IgD-negative memory B cell (primary cell): Measurements from ENCODE around the gene GRAMD1B. TPM values are rescaled to one million over a fixed set of nuclear protein-coding genes. Genes with fewer than 3 reads are reported as not detected.
"Not testable (repeated sequence)": the region's sequence is repeated elsewhere in the genome, so short reads cannot be mapped to it uniquely, and the experiment has no call there.

Experiments
- H3K27ac Mint-ChIP-seq, 3 donors: one replicate each; pipeline ENCODE4 v1.8.0; 2020 to 2022; ENCODE audit warnings: mild to moderate bottlenecking in 3 of 3, mixed read lengths in 3 of 3, moderate library complexity in 1 of 3
- H3K27me3 Mint-ChIP-seq: one replicate; pipeline ENCODE4 v1.8.0; 2021; ENCODE audit warnings: mixed read lengths
- H3K36me3 Mint-ChIP-seq: one replicate; pipeline ENCODE4 v1.8.0; 2020; ENCODE audit warnings: mild to moderate bottlenecking, mixed read lengths
- H3K4me1 Mint-ChIP-seq, 3 donors: one replicate each; pipeline ENCODE4 v1.8.0; 2020 to 2022; ENCODE audit warnings: mixed read lengths in 3 of 3, mild to moderate bottlenecking in 1 of 3
- H3K4me3 Mint-ChIP-seq, 4 donors: one replicate each; pipeline ENCODE4 v1.8.0; 2020 to 2022; ENCODE audit warnings: mild to moderate bottlenecking in 4 of 4, mixed read lengths in 4 of 4, moderate library complexity in 3 of 4
- H3K9me3 Mint-ChIP-seq, 3 donors: one replicate each; pipeline ENCODE4 v1.8.0; 2020 to 2021; ENCODE audit warnings: mixed read lengths in 3 of 3, mild to moderate bottlenecking in 1 of 3
- polyA plus RNA-seq: library from polyadenylated mRNA; unstranded; fragments of 300-500 nt; fragmentation: Illumina TruSeq; gene quantifications from one replicate; pipeline ENCODE4 v1.2.3, GENCODE V29; 2021

Gene GRAMD1B
- polyA plus RNA-seq, 1 donor from 2014 or later, result not detected

DNA sequence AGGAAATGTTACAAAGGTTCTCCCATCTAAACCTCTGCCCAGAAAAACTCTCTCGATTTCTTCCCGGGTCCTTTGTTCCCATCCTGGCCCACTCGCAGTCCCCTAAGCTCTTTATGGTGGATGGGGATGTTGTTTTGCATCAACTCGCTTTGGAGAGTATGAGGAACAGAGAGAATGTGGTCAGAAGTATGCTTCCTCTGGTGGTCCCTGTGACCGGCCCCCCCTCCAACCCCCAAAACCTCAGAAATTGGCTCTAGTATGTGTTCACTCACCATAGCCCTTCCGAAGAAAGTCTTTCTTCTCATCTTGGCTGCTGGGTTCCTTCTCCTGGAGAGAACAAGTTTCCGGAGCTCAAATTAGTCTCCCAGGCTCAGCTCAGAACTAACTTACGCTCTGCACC is 54.4 kb downstream of the GRAMD1B start:
- H3K27me3 Mint-ChIP-seq, result peaks cover 35% of the 10 kb centered on the region
- H3K27ac Mint-ChIP-seq, result peak overlapping the region in 1 of 3 donors; percentile 75
- H3K9me3 Mint-ChIP-seq, result no peaks in the 10 kb centered on the region
- H3K36me3 Mint-ChIP-seq, result no peaks in the 10 kb centered on the region
- H3K4me1 Mint-ChIP-seq, result peaks cover 30 to 42% (median 31%) of the 10 kb centered on the region in 3 donors
- H3K4me3 Mint-ChIP-seq, result peak overlapping the region; percentile 0 to 78 (median 18)

DNA sequence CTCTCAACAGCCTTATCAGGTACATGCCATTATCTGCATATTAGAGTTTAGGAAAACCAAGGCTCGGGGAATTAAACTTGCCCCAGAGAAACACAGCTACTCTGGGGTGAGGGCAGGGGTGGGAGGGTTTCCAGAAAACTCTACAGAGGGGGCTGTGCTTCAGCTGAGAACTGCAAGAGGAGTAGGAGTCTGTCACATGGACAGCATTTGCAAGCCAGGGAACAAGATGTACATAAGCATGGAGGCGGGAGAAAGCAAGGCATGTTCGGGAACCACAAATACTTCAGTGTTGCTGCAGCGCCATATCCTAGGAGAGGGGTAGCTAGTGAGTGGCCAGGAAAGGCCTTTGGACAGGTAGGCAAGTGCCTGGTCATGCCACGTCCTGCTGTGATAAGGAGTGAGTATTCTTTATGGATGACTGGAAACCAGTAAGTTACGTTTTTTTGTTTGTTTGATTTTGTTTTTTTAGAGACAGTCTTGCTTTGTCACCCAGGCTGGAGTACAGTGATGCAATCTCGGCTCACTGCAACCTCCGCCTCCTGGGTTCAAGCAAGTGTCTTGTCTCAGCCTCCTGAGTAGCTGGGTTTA is 57.2 kb downstream of the GRAMD1B start:
- Mint-ChIP-seq H3K27ac (no peak overlapping the region), H3K4me3 (no peak overlapping the region), H3K4me1 (peaks cover 14 to 23% (median 15%) of the 10 kb centered on the region in 3 donors), H3K36me3 (no peaks in the 10 kb centered on the region), H3K27me3 (peaks cover 31% of the 10 kb centered on the region), H3K9me3 (no peaks in the 10 kb centered on the region)

DNA sequence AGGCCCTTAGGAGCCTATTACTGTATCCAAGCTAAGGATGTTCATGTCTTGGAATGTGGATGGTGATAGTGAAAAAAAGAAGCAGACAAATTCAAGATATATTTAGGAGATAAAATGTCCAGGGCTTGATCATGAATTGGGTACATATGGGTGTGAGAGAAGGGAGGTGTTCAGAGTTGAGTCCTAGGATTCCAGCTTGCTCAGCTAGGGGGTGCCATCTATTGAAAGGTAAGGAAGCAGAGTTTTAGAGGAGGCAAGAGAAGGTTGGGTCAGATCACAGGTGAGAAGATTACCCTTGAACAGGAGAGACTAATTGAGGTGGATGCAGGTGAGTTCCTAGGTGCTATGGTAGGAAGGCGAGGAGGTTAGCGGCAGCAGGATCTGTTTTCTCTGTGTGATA is 60.5 kb downstream of the GRAMD1B start:
- H3K36me3 Mint-ChIP-seq, result no peaks in the 10 kb centered on the region
- H3K27me3 Mint-ChIP-seq, result peaks cover 3% of the 10 kb centered on the region
- H3K4me3 Mint-ChIP-seq, result no peak overlapping the region
- H3K9me3 Mint-ChIP-seq, result no peaks in the 10 kb centered on the region
- peaks cover 0 to 2% (median 0%) of the 10 kb centered on the region in 3 donors for H3K4me1 Mint-ChIP-seq
- H3K27ac Mint-ChIP-seq, result no peak overlapping the region

DNA sequence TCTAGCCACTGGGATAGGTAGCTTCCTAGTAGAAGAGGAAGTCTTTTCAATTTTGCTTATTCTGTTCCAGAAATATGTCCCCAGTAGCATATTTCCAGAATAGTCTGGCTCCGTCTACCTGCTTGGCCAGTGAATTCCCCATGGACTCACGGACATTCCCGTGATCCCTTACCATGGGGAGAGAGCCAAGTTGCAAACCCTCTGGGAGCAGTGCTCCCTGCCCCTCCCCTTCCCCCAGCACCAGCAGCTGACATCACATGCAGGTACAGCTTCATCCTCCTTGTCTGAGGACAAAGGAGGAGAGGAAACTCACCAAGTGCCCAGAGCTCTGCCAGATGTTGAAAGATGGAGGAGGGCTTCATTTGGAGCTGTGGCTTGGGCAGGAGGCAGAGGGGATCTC is 61.2 kb downstream of the GRAMD1B start:
- no peaks in the 10 kb centered on the region for H3K36me3 Mint-ChIP-seq
- no peak overlapping the region for H3K27ac Mint-ChIP-seq
- H3K4me3 Mint-ChIP-seq, result no peak overlapping the region
- H3K9me3 Mint-ChIP-seq, result no peaks in the 10 kb centered on the region
- peaks cover 3% of the 10 kb centered on the region for H3K27me3 Mint-ChIP-seq
- H3K4me1 Mint-ChIP-seq, result peaks cover 0 to 2% (median 0%) of the 10 kb centered on the region in 3 donors

DNA sequence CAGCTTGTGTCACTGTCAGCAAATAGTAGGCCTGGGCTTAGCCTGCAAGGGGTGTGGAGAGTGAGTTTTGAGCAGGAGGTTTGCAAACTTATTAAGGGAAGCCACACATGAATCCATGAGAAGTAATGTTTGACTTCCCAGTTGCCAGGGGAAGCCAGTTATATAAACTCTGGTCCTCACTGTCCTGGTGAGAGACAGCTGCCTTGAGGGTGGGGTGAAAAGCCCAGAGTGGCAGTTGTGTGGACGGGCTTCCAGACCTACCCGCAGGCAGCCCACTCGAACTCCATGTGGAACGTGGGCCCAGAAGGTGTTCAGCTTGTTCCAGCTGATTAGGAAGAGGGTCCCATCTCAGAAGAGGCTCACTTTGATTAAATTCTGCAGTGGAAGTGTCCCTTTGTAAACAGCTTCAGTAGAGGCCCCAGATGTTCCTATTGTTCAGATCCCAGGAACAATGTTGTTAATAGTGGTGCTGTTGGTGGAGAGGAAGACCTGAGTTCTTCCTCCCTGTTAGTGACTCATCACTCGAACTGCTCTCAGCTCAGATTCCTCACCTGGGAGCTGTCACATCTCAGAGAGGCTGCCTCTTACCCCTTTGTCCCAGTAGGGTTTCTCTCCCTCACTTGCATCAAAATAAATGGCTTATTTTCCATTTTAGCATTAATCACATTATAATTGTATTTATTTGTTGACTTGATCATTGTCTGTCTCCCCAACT is 63.4 kb downstream of the GRAMD1B start:
- no peaks in the 10 kb centered on the region for H3K27me3 Mint-ChIP-seq
- H3K9me3 Mint-ChIP-seq, result no peaks in the 10 kb centered on the region
- H3K36me3 Mint-ChIP-seq, result no peaks in the 10 kb centered on the region
- H3K27ac Mint-ChIP-seq, result no peak overlapping the region
- H3K4me3 Mint-ChIP-seq, result no peak overlapping the region
- H3K4me1 Mint-ChIP-seq, result peaks cover 0 to 2% (median 0%) of the 10 kb centered on the region in 3 donors

DNA sequence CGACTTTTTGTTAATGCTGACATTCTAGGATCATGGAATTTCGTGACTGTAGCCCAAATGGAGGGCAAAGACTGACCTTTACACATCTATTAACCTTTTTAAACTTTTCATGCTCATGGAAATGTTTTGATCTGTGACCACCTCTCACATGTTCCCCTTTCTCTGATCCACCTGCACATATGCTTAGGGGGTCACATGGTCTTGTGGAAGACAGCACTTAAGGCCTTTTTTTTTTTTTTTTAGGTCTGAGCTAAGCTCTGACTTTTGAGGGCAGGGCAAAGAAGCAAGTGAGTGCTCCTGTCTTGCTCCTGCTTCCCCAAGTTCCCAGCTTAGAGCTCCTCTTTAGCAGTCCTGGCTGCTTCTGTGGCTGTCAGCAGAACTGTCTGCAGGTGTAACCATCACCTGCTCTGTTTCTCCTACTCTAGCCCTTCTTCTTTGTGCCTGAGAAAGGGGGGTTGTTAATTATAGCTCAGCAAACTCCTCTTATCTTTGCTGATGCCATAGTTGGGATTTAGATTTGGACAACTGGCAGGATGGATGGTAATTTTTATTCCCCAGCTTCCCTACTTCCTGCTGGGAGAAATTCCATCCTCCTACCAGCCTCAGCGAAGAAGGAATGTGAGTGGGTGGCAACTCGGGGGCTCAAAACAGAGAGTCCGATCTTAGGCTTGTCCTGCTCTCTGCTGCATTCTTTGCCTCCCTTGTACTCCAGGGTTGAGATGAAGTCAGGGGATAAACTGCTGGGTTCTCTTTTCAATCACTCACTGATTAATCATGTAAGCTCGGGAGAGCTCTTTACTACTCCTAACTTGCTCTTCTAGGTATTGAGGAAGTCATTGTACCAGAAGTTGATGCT is 64.4 kb downstream of the GRAMD1B start:
- Mint-ChIP-seq H3K9me3 (no peaks in the 10 kb centered on the region), H3K4me3 (no peak overlapping the region), H3K27me3 (no peaks in the 10 kb centered on the region), H3K36me3 (no peaks in the 10 kb centered on the region), H3K4me1 (peaks cover 0 to 2% (median 0%) of the 10 kb centered on the region in 3 donors), H3K27ac (no peak overlapping the region)

DNA sequence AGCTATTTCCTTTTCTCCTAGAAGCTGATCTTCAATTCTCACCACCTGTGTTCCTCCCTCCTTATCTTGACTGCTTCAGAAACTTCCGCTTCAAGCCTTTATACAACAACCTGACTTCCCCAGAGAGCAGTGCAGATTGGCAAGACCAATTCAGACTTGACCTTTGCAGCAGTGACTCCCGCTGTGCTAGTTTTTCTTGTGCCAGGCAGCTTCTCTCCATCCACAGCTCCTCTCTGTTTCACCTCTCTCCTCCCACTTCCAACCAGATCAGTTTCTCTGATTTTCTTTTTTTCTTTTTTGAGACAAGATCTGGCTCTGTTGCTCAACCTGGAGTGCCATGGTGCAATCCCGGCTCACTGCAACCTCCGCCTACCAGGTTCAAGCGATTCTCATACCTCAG is 74.3 kb downstream of the GRAMD1B start:
- H3K27me3 Mint-ChIP-seq, result no peaks in the 10 kb centered on the region
- no peaks in the 10 kb centered on the region for H3K36me3 Mint-ChIP-seq
- H3K4me3 Mint-ChIP-seq, result no peak overlapping the region
- no peaks in the 10 kb centered on the region for H3K9me3 Mint-ChIP-seq
- H3K4me1 Mint-ChIP-seq, result peaks cover 0 to 4% (median 3%) of the 10 kb centered on the region in 3 donors
- H3K27ac Mint-ChIP-seq, result no peak overlapping the region

DNA sequence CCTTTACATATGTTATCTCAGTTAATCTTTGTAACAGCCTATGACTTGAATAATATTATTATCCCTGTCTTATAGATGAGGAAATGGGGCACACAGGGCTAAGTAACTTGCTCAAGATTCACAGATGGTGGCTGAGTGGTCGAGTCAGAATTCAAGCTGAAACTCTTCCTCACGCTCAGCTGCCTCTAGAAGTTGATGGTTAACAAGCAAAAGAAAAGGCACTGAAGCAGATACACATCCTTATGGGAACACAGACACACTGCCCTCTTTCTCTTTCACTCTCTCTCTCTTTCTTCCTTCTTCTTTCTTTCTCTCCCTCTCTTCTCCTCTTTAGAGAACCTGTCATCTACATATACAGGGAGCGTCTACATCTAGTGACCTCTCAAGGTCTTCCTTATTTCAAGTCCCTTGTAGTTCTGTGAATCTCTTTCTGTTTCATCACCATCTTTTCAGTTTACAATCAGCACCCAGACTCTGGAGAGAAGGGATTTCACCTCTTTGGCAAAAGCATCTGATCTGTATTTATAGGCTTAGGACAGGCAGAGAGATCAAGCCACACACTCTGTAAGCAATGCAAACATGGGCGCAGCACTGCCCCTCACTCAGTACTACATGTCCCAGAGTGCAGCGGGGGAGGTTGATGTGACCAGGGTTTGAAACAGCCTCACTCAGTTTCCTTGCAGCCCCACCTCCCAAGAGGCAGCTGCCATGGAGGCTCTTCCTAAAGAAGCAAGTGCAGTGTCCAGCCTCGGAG is 75.7 kb downstream of the GRAMD1B start:
- Mint-ChIP-seq H3K27ac (no peak overlapping the region), H3K27me3 (no peaks in the 10 kb centered on the region), H3K4me1 (peaks cover 0 to 4% (median 3%) of the 10 kb centered on the region in 3 donors), H3K9me3 (no peaks in the 10 kb centered on the region), H3K36me3 (no peaks in the 10 kb centered on the region), H3K4me3 (no peak overlapping the region)

DNA sequence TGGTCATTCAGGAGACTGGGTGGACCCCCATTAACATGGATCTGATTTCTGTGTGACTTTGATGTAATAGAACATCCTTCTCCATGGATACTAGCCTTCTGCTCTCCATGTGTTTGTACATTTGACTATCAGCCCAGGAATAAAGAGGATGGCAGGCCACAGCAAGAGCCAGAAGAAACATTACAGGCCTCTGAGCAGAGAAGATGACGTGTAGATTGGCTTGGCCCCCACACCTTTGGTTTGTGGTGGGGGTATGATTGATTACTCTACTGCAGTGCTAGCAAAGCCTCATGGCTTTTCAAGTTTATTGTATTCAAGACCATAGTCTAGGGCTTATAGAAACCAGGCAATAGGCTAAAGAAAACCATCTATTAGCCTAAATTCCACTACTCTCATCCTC is 77.0 kb downstream of the GRAMD1B start:
- no peaks in the 10 kb centered on the region for H3K36me3 Mint-ChIP-seq
- no peaks in the 10 kb centered on the region for H3K9me3 Mint-ChIP-seq
- H3K27me3 Mint-ChIP-seq, result no peaks in the 10 kb centered on the region
- H3K4me1 Mint-ChIP-seq, result peaks cover 0 to 9% (median 6%) of the 10 kb centered on the region in 3 donors
- no peak overlapping the region for H3K4me3 Mint-ChIP-seq
- H3K27ac Mint-ChIP-seq, result no peak overlapping the region

DNA sequence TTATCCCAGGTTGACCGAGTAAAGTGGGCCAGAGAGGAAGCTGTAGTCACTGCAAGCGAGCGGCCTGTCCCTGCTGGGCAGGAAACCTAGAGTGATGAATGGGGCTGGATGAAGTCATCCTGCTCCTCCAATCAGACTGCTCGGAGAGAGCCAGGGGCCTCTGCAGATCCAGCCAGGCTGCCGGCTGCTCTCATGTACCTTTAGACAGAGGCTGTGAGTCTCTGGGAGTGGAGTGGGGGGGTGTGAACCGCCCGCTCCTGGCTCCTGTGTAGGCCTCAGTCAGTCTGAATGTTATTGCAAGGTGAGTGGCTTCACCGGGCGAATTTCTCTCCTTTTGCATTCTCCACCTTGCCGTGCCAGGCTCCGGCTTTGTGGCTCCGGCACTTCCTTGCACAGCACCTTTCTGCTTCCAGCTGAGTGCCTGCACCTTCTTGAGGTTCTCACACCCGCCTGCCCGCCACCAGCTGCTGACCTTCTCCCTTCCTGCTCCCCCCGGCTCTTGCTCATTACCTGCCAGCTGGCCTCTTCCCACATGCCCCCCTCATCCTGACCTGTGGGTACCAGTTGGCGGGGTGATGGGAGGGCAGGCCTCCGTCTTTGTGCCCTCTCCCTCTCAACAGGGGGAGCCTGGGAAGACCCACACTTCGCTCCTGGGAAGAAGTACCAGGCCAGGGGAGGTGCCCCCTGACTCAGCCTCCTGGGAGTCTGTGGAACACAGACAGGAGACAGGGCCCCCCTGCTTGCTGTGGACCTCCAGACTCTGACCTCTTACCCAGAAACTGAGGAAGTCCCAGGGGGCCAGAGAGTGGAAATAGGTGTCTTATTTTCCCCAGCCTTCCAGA is 79.9 kb downstream of the GRAMD1B start:
- no peak overlapping the region for H3K4me3 Mint-ChIP-seq
- H3K36me3 Mint-ChIP-seq, result no peaks in the 10 kb centered on the region
- H3K9me3 Mint-ChIP-seq, result no peaks in the 10 kb centered on the region
- H3K27ac Mint-ChIP-seq, result no peak overlapping the region
- peaks cover 0 to 6% (median 3%) of the 10 kb centered on the region in 3 donors for H3K4me1 Mint-ChIP-seq
- H3K27me3 Mint-ChIP-seq, result no peaks in the 10 kb centered on the region

DNA sequence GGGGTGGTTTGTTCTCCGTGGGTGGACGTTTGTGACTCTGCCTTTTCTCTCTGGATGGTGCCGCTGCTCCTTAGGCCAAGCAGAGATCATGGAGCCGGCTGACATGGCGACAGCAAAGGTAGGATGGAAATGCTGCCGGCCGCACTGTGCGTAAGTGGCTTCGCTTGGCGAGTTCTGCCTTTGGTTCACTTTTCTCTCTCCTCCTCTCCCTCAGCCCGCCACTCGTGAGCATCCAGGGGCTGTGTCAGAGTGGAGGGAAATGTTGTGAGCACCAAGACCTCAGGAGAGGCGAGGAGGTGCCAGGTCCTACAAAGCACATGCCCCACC is 80.5 kb downstream of the GRAMD1B start:
- Mint-ChIP-seq H3K27ac (no peak overlapping the region), H3K4me3 (no peak overlapping the region), H3K27me3 (no peaks in the 10 kb centered on the region), H3K36me3 (no peaks in the 10 kb centered on the region), H3K9me3 (no peaks in the 10 kb centered on the region), H3K4me1 (peaks cover 0 to 6% (median 3%) of the 10 kb centered on the region in 3 donors)

DNA sequence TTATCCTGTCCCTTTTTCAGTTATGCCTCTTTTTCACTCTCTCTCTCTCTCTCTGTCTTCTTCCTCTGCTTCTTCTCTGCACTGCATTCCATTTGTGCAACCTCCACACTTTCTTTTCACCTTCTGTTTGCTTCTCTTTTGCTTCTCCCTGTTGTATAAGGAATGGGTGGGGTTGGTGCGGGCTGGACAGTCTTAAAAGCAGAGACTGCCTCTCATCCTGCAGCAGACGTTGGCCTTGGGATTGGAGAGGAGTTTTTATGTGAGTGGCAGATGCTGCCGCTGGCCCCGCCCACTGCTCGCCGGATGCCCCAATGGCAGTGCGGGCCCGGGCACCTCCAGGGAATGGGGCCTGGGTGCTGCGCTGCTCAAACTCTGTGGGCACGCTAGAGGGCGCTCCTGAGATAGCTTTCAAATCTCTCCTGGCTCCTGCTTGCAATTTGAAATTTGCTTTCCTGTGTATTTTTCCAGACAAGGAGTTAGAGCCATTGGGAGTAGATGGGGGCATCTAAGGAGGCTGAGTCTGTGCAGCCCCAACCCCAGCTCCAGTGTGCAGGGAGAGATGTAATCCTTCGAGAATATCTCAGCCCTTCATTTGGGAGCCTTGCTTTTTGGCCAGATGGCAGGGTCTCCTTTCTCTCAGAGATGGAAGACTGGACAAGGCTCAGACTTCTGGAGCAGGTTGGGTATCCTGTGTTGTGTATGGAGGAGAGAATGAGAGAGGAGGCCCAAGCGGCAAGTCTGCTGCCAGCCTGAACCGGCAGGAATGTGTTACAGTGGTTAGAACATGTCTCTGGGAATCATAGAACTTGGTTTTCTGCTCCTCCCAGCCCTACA is 81.2 kb downstream of the GRAMD1B start:
- Mint-ChIP-seq H3K27ac (no peak overlapping the region), H3K36me3 (no peaks in the 10 kb centered on the region), H3K27me3 (no peaks in the 10 kb centered on the region), H3K9me3 (no peaks in the 10 kb centered on the region), H3K4me3 (peak overlapping the region in 1 of 4 donors; percentile 53), H3K4me1 (peaks cover 0 to 9% (median 3%) of the 10 kb centered on the region in 3 donors)

DNA sequence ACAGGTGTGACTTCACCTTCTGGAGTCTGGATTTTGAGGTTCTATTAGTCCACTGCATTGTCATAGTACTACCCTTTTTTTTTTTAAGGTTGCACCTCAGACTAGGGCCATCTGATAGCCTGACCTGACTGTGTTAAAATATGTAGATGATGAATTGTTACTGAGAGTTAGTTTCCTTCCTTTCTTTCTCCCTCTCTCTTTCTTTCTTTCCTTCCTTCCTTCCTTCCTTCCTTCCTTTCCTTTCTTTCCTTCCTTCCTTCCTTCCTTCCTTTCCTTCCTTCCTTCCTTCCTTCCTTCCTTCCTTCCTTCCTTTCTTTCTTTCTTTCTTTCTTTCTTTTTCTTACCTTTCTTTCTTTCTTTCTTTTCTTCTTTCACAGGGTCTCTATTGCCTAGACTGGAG is 83.2 kb downstream of the GRAMD1B start:
- H3K27ac Mint-ChIP-seq, H3K4me3 Mint-ChIP-seq, H3K9me3 Mint-ChIP-seq, H3K27me3 Mint-ChIP-seq, H3K36me3 Mint-ChIP-seq: not testable (repeated sequence)
- peaks cover 8 to 27% (median 11%) of the 10 kb centered on the region in 3 donors for H3K4me1 Mint-ChIP-seq
